NCI-H526 (cell line): ENCODE data around the gene UBE2Q2.
"Not testable (repeated sequence)": the region's sequence is repeated elsewhere in the genome, so short reads cannot be mapped to it uniquely, and the experiment has no call there.

ENCODE experiments used
- DNase-seq, 2 experiments: peaks; one replicate each; lab custom pipeline; 2025; lab: John Stamatoyannopoulos, UW

UBE2Q2 gene

GRCh38 chr15:75823860-75824613 is 19.2 kb upstream of the UBE2Q2 start:
- no peak for DNase-seq

DNA sequence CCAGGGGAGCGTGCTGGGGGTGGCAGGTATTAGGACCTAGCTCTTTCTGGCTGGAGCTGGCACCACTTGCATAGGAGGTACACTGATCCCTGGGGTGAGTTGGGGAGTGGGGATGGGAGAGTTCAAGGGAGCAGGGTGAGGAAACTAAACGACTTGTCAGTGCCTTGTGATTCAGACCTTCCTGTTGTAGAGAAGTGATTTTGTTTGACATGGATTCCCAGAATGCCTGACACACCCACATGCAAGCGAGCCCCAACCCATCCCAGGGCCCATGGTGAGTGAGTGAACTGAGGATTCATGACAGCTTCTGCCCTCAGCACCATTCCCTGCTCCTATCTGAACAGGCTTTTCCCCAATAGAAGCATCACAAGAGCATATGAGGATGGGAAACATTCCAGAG is 15.6 kb upstream of the UBE2Q2 start:
- DNase-seq, result no peak

- DNase-seq, result no peak
These were observed 14.8 kb upstream of the UBE2Q2 start for GRCh38 chr15:75828429-75828828.

DNA sequence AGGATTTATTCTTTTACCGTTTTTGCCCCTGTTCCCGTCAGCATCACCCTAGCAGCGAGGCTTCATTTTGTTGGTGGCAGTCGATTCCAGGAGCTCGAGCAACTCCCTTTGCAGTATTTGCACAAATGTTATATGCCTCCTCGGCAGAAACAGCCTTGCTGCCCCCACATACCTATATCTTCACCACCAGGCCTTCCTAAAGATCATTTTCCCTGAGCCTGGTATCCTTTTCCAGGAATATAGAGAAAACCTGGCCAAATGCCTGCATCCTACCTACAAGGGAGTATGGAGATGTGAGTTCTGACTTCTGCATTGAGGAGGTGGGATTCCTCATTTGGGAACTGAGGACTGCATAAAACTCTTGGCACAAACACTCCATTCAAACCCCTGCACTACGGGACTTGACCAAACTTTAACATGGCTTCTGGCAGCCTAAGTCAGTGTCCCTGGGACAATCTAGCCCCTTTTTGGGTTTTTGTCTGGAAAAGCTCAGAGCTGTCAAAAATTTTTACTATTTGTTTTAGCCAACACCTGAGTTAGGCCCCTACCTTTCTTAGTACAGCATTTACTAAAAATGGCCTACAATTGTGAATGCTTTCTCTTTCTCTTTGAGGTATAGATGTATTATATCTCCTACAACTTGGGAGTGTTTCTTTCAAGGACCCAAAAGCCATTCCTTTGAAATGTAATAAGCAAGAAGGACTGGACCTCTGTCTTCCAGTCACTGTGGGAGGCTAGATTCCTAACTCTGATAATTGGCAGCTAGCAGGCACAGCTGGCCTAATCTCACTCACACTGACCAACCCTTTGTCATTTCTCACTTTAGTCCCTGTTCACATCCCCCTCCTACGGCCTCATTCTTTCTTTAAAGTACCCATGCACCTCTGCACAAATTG is 12.1 kb upstream of the UBE2Q2 start:
- DNase-seq, result no peak

GRCh38 chr15:75831806-75832102 is 11.5 kb upstream of the UBE2Q2 start:
- no peak for DNase-seq

DNA sequence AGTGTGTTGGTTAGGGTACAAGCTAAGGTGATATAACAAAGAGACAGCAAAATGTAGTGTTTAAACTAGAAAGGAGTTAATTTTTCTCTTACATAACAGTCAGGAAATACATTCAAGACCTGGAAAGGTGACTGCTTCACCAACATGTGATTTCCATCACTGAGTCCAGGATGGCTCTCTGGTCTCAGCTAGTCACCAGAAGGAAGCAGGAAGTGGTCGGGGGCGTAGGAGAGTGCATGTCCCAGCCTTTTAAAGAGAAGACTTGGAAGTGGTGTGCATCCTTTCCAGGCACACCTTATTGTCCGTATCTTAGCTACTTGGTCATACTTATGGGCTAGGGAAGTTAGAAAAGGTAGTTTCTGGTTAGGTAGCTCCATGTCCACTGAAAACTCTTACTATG is 11.1 kb upstream of the UBE2Q2 start:
- no peak for DNase-seq

DNA sequence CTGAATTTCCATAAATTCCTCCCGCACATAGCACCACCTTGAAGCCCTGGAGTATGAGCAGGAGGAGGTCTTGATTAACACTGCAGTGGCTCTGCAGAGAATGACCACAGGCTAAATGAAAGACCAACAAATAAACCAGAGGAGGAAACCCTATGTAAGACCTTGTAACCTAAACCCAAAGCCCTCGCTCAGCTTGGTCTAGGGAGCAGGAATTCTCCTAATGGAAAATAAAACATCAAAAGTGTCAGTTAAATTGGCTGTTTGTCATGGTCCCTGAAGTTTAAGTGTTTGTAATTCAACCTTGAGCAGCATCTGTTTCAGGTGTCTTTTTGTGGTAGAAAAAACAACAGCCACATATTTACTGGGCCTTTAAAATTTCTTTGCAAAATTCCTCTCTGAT is 9.2 kb upstream of the UBE2Q2 start:
- DNase-seq, result no peak

DNA sequence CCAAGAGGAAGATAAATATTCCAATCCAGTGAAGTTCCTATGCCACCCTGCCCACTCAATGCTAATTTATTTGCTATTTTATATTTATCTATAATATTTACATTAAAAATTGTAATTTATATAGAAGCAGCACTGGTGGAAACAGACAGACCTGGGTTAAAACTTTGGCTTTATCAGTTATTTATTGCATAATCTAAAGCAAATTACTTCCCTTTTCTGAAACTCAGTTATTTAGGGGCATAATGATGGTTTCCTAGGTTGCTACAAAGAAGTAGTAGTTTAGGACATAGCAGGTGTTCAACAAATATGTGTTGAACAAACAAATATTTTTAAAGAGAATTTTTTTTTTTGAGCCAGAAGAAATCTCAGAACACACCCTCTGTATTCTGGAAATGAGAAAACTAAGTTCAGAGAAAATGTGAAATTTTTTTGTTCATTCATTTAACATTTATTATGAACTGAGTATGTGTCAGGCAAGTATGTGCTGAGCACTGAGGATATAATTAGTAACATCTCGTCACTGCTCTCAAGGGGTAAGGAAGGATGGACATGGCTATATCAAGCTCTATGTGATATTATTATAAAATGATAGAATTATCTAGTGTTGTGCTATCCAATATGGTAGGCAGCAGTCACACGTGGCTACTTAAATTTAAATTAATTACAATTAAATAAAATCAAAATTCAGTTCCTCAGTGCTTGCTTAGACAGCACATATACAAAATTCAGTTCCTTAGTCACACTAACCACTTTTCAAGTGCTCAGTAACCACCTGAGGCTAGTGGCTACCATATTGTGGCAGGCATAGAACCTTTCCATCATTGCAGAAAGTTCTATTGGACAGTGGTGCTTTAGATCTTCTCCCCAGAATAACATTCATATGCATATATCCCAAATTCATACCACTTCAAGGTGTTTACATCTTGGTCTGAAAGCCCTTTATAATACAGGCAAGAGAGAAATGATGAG is 7.0 kb upstream of the UBE2Q2 start:
- DNase-seq, result no peak

- no peak for DNase-seq
These were observed 6.3 kb upstream of the UBE2Q2 start for GRCh38 chr15:75836959-75837334.

GRCh38 chr15:75840659-75841058 is 2.6 kb upstream of the UBE2Q2 start:
- no peak for DNase-seq

DNA sequence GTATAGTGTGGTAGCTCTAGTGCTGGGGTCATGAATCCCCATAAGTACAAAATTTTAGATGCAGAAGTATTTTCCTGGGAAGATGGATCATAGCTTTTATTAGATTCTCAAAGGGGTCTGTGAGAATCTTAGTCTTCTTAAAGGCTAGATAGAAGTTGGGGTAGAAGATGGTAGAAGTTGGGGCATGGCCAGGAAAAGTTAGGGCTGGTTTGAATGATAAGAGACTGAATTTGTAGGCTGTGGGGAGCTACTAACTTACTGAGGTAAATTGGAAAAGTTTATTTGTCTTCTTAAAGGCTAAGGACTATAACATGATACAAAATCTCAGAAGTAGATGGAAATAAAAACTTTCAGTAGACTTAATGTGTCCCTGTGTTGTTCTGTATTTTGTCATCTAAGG is 1.6 kb upstream of the UBE2Q2 start:
- DNase-seq, result no peak

DNA sequence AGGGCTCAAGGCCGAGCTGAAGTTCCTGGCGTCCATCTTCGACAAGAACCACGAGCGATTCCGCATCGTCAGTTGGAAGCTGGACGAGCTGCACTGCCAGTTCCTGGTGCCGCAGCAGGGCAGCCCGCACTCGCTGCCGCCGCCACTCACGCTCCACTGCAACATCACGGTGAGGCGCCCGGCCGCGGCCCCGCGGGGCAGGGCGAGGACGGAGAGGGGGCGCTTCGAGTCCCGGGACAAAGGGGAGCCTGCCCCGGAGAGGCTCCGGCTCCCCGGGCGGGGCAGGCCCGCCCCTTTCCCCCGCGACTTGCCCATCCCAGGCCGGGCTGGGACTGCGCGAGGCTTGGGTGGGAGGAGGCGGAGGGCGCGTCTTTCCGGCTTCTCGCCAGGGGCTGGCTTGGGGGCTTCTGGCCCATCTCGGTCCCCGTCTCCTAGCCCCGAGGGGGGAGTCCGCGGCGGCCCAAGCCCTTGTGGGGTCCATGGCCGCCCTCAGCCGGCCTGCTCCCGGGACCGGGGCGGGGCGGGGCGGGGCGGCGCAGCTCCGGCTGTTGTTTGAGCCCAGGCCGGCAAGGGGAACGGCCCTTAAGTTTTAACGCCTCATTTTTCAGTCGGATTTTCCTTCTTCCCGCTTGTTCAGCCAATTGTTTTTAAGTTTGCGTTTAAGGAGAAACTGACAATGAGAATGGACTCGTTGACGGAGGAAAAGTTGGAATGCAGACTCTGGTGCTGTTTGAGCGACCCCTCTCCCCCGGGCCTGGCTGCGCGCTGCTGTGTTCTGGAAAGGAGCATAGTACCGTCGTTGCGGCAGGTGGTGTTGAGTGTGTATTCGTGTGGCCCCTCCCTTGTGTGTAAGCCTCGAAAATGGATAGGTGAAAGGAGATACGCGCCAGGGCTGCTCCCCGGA is 683 bp downstream of the UBE2Q2 start:
- peak; percentile 30 to 77 for DNase-seq

DNA sequence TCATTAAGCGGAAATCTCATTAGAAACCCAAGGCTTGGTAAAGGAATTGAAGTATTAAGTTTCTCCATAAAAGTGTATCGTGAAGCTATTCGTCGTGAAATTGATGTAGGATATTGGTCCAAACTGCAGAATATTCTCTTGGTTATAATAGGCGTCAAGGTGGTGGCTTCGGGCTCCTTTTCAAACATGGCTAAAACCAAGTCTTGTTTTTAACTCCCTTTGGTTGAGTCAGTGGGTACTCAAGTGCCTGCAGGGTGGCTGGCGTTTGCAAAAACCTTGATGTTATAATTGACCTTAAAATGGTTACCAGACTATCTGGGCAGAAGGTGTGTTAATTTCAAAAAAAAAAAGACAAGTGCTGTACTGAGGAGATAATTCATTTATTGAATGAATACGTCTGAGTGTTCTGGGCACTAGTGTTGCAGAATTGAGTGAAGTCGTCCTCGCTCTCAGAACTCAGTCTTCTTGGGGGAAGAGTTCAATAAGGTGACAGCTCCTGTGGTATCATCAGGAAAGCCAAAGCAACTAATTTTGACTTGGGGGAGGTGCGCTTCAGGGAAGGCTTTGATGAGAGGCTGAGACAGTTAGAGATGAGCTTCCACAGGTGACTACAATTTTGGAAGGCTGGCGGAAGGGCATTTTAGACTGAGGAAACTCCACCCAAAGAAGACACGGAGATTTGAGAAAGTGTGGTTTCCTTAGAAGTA is 1.5 kb downstream of the UBE2Q2 start:
- no peak for DNase-seq

GRCh38 chr15:75849167-75849566 is 5.9 kb downstream of the UBE2Q2 start:
- no peak for DNase-seq

DNA sequence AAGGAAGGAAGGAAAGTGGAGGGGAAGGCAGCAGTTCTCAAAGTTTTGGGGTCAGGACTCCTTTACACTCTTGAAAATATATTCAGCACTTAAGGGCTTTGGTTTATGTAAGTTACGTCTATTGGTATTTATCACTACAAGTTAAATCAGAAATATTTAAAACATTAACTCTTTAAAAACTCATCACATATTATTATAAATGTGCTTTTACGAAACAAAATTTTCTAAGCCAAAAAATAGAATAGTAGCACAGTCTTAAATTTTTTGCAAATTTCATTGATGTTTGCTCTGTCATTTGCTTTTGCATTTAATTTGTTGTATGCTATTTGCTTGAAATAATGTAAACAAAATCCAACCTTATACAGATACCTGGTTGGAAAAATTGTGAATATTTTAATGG is 7.5 kb downstream of the UBE2Q2 start:
- DNase-seq, result no peak

- DNase-seq, result not testable (repeated sequence)
These were observed 8.3 kb downstream of the UBE2Q2 start for GRCh38 chr15:75851566-75851965.

GRCh38 chr15:75857886-75858285 is 14.6 kb downstream of the UBE2Q2 start:
- DNase-seq, result no peak

GRCh38 chr15:75861750-75862402 is 18.6 kb downstream of the UBE2Q2 start:
- DNase-seq, result no peak

- DNase-seq, result no peak
These were observed 19.5 kb downstream of the UBE2Q2 start for GRCh38 chr15:75862796-75863195.
